ENCODE measurements around the gene GPR37.

GRCh38 chr7:124783271-124783670 lies 17.7 kb upstream of the GPR37 start:
- TF ChIP-seq EZH2 (IDR thresholded peaks at IDR 0.05), result no peak
- no peak for TF ChIP-seq POLR2AphosphoS5 (IDR thresholded peaks at IDR 0.05; ENCODE audit: borderline replicate concordance, low read depth, low read length)
- no peak for TF ChIP-seq FOXP2 (optimal IDR thresholded peaks at IDR 0.05; ENCODE audit: control extremely low read depth, extremely low read length, insufficient read depth)
